Hepatocyte (in vitro differentiated cells): Measurements from ENCODE around the gene FRAT2. TPM values are rescaled to one million over a fixed set of nuclear protein-coding genes. Genes with fewer than 3 reads are reported as not detected.

ENCODE experiments used
- DNase-seq: peaks from one replicate; pipeline ENCODE4 v3.0.0-alpha.2; 2016; ENCODE audit warnings: low spot score
- H2AFZ ChIP-seq: fragments of 200-600 bp; sonication (generic); 2 replicates; pipeline ENCODE4 v1.6.0; 2016; ENCODE audit warnings: antibody characterized with exemption, mild to moderate bottlenecking
- H3K27ac ChIP-seq: fragments of 200-600 bp; sonication (generic); 2 replicates; pipeline ENCODE4 v1.5.1; 2016; ENCODE audit warnings: mild to moderate bottlenecking
- H3K27me3 ChIP-seq: fragments of 200-600 bp; sonication (generic); 2 replicates; pipeline ENCODE4 v1.6.1; 2016
- H3K36me3 ChIP-seq: fragments of 200-600 bp; sonication (generic); replicated peaks from 2 replicates; pipeline ENCODE4 v1.5.1; 2016; ENCODE audit warnings: low read depth; ENCODE audit not compliant: insufficient read depth
- H3K4me1 ChIP-seq: fragments of 200-600 bp; sonication (generic); 2 replicates; pipeline ENCODE4 v1.5.1; 2016; ENCODE audit warnings: mild to moderate bottlenecking, moderate library complexity; ENCODE audit not compliant: insufficient read depth
- H3K4me2 ChIP-seq: fragments of 200-600 bp; sonication (generic); 2 replicates; pipeline ENCODE4 v1.6.0; 2016
- H3K4me3 ChIP-seq: fragments of 200-600 bp; sonication (generic); 2 replicates; pipeline ENCODE4 v1.5.1; 2016; ENCODE audit warnings: mild to moderate bottlenecking
- H3K79me2 ChIP-seq: fragments of 200-600 bp; sonication (generic); 2 replicates; pipeline ENCODE4 v1.6.0; 2017; ENCODE audit warnings: mild to moderate bottlenecking
- H3K9me2 ChIP-seq: fragments of 200-600 bp; sonication (generic); replicated peaks from 2 replicates; pipeline ENCODE4 v1.6.0; 2017; ENCODE audit warnings: mild to moderate bottlenecking; ENCODE audit not compliant: insufficient read depth
- H3K9me3 ChIP-seq: fragments of 200-600 bp; sonication (generic); 2 replicates; pipeline ENCODE4 v1.5.1; 2016; ENCODE audit warnings: low read depth, mild to moderate bottlenecking
- H4K20me1 ChIP-seq: fragments of 200-600 bp; sonication (generic); 2 replicates; pipeline ENCODE4 v1.6.0; 2016; ENCODE audit warnings: mild to moderate bottlenecking; ENCODE audit not compliant: insufficient read depth, poor library complexity, severe bottlenecking
- EZH2 ChIP-seq: fragments of 200-600 bp; sonication (generic); IDR thresholded peaks from 2 replicates; pipeline ENCODE4 v1.6.1; 2016; ENCODE audit warnings: antibody characterized with exemption, mild to moderate bottlenecking, borderline replicate concordance
- EZH2phosphoT487 ChIP-seq: fragments of 200-600 bp; sonication (generic); IDR thresholded peaks from one replicate; pipeline ENCODE4 v1.6.1; 2018; ENCODE audit warnings: antibody characterized with exemption, mild to moderate bottlenecking, low read depth, moderate library complexity; ENCODE audit not compliant: unreplicated experiment, severe bottlenecking
- WGBS: methylation state at CpG from one replicate; pipeline ENCODE4 v1.1.6; 2016; ENCODE audit warnings: low lambda C conversion rate; ENCODE audit errors: missing lambda C conversion rate; 5-methylcytosine and 5-hydroxymethylcytosine counted together
- polyA plus RNA-seq: library from polyadenylated mRNA; unstranded; fragments of >200 nt; fragmentation: Nextera tagmentation; extraction: Ambion mirVana; gene quantifications from 2 replicates; pipeline ENCODE4 v1.2.1, GENCODE V29; 2016
- total RNA-seq: library from RNA; depleted of rRNA; stranded (reverse); fragments of >200 nt; gene quantifications from 2 replicates; pipeline ENCODE4 v1.2.3, GENCODE V29; 2014
- TF ChIP-seq, protein P1 (sequence below): fragments of 200-600 bp; sonication (generic); IDR thresholded peaks from 2 replicates; pipeline ENCODE4 v1.5.1; 2016; ENCODE audit warnings: antibody characterized with exemption, mild to moderate bottlenecking; ENCODE audit not compliant: poor library complexity

Gene FRAT2
- total and polyA plus RNA-seq, 2 experiments from 2014 or later, result 27.4 to 29.4 TPM

DNA sequence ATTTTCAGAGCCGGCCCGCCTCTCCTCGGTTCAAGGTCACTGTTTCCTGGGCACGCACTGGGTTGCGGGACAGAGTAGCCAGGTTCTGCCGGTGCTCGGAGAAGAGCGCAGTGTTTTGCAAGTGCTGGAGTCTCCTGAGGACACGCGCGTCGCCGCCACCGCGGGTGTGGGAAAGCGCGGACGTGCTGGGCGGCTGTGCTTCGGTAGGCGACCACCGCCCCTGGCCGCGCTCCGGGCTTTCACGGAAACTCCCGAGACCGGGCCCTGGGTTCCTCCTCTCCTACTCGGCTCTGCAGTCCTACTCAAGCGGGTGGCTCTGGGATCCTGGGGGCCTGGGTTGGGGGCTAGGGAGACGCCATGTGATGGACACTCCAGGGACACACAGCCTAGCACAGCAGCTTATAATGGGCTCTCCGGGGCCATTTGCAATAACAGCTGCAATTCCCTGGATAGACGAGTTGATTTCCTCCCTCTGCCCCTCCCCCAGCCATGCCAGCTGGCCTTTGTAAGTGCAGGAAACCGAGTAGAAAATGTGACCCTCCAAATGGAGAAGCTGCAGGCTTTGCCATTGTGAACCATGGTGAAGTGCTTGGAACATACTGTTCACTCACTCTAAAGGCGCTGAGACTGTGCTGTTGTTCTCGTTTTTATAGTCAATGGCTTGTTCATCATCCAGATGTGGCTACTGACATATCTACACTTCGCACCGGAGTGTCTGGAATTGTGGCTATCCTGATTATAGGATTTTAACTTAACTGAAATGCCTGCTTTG, 13.3 kb downstream of the FRAT2 start:
- 22% methylated on average over 31 of the region's 38 CpGs for WGBS
- DNase-seq, result peak; percentile 39
- H3K9me3 ChIP-seq, result no peaks in the 10 kb centered on the region
- peak overlapping the region; percentile 53 for H2AFZ ChIP-seq
- H3K27me3 ChIP-seq, result no peaks in the 10 kb centered on the region
- no peaks in the 10 kb centered on the region for H3K36me3 ChIP-seq
- H3K4me3 ChIP-seq, result peak overlapping the region; percentile 46
- H3K27ac ChIP-seq, result no peak overlapping the region
- TF ChIP-seq EZH2phosphoT487 (no peak), EZH2 (no peak)
- TF ChIP-seq, protein P1, sequence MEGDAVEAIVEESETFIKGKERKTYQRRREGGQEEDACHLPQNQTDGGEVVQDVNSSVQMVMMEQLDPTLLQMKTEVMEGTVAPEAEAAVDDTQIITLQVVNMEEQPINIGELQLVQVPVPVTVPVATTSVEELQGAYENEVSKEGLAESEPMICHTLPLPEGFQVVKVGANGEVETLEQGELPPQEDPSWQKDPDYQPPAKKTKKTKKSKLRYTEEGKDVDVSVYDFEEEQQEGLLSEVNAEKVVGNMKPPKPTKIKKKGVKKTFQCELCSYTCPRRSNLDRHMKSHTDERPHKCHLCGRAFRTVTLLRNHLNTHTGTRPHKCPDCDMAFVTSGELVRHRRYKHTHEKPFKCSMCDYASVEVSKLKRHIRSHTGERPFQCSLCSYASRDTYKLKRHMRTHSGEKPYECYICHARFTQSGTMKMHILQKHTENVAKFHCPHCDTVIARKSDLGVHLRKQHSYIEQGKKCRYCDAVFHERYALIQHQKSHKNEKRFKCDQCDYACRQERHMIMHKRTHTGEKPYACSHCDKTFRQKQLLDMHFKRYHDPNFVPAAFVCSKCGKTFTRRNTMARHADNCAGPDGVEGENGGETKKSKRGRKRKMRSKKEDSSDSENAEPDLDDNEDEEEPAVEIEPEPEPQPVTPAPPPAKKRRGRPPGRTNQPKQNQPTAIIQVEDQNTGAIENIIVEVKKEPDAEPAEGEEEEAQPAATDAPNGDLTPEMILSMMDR, result no peak
- peaks cover 19% of the 10 kb centered on the region for H3K4me1 ChIP-seq
- peak overlapping the region; percentile 98 for H3K4me2 ChIP-seq
- peaks cover 20% of the 10 kb centered on the region for H3K79me2 ChIP-seq
- no peaks in the 10 kb centered on the region for H3K9me2 ChIP-seq
- H4K20me1 ChIP-seq, result no peaks in the 10 kb centered on the region

DNA sequence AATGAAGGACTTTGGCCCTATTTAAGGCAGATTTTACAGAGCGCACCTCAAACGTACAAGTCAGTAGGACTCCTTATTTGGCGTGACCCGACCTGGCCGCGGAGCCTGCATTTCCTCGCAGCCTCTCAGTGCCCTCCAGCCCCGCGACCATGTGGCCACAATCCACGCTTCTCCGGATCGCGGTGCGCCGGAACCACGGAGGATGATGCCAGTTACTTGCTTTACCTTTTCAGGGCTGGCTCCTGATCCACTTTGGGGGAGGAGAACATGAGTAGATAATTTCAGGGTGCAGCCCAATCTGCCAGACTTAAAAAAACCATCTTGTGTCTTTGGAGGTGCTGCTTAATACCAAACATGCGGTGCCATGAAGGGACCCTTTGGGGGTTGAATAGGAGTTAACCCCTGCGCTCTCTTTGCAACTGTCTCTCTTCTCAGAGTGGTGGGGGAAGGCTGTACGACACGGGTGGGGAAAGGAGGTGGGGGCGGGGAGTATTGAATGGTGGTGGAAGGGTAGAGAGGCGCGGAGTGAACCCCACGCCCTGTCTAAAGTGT, 14.0 kb downstream of the FRAT2 start:
- H3K4me1 ChIP-seq, result peaks cover 19% of the 10 kb centered on the region
- 19% methylated on average over 19 of the region's 24 CpGs for WGBS

DNA sequence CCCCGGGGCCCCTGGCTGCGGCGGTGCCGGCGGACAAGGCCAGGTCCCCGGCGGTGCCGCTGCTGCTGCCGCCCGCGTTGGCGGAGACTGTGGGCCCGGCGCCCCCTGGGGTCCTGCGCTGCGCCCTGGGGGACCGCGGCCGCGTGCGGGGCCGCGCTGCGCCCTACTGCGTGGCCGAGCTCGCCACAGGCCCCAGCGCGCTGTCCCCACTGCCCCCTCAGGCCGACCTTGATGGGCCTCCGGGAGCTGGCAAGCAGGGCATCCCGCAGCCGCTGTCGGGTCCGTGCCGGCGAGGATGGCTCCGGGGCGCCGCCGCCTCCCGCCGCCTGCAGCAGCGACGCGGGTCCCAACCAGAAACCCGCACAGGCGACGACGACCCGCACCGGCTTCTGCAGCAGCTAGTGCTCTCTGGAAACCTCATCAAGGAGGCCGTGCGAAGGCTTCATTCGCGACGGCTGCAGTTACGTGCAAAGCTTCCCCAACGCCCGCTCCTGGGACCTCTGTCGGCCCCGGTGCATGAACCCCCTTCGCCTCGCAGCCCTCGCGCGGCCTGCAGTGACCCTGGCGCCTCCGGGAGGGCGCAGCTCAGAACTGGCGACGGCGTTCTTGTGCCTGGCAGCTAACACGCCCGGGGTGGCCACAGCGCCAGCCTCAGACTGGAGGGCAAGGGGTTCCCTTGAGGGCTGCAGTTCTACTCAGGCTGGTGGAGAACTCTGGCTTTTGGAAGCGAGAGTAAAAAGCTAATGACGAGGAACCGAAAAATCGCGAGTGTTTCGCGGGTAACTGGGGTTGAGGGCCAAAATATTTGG, 14.7 kb downstream of the FRAT2 start:
- H3K4me3 ChIP-seq, result peak overlapping the region; percentile 46
- peak overlapping the region; percentile 53 for H2AFZ ChIP-seq
- H3K79me2 ChIP-seq, result peaks cover 20% of the 10 kb centered on the region
- H3K9me3 ChIP-seq, result no peaks in the 10 kb centered on the region
- 1% methylated on average over 45 of the region's 83 CpGs for WGBS
- TF ChIP-seq, protein P1, result no peak
- no peak for TF ChIP-seq EZH2phosphoT487
- no peak for TF ChIP-seq EZH2
- no peaks in the 10 kb centered on the region for H3K9me2 ChIP-seq
- H3K4me2 ChIP-seq, result peak overlapping the region; percentile 98
- peaks cover 19% of the 10 kb centered on the region for H3K4me1 ChIP-seq
- H3K27me3 ChIP-seq, result no peaks in the 10 kb centered on the region
- peak; percentile 73 for DNase-seq
- no peaks in the 10 kb centered on the region for H4K20me1 ChIP-seq
- peak overlapping the region; percentile 100 for H3K27ac ChIP-seq
- H3K36me3 ChIP-seq, result no peaks in the 10 kb centered on the region

More for the DNA sequence above, 14.0 kb downstream of the FRAT2 start:
- peak overlapping the region; percentile 53 for H2AFZ ChIP-seq
- DNase-seq, result no peak
- H4K20me1 ChIP-seq, result no peaks in the 10 kb centered on the region
- H3K27ac ChIP-seq, result peak overlapping the region; percentile 66
- peak overlapping the region; percentile 46 for H3K4me3 ChIP-seq
- H3K9me2 ChIP-seq, result no peaks in the 10 kb centered on the region
- H3K36me3 ChIP-seq, result no peaks in the 10 kb centered on the region
- peak overlapping the region; percentile 98 for H3K4me2 ChIP-seq
- H3K27me3 ChIP-seq, result no peaks in the 10 kb centered on the region
- TF ChIP-seq, protein P1, result no peak
- TF ChIP-seq EZH2 (no peak), EZH2phosphoT487 (no peak)
- no peaks in the 10 kb centered on the region for H3K9me3 ChIP-seq
- H3K79me2 ChIP-seq, result peaks cover 20% of the 10 kb centered on the region
